ENCODE data around the gene KAZN.

DNA sequence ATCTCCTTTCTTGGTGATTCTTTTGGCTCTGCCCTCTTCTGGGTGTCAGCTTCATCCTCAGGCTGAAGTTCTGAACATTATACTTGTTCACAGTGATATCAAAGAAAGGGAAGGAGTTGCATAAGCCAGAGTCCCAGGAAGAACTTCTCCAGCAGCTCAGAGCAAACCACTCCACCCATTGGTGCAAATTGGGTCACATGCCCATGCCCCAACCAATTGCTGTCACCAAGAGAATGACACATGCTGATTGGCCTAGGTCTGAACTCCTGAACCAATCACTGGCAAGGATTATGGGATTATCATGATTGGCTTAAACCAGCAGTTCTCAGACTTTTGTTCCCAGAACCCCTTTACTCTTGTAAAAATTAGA is 298.6 kb downstream of the KAZN start:
- TF ChIP-seq, protein P1, sequence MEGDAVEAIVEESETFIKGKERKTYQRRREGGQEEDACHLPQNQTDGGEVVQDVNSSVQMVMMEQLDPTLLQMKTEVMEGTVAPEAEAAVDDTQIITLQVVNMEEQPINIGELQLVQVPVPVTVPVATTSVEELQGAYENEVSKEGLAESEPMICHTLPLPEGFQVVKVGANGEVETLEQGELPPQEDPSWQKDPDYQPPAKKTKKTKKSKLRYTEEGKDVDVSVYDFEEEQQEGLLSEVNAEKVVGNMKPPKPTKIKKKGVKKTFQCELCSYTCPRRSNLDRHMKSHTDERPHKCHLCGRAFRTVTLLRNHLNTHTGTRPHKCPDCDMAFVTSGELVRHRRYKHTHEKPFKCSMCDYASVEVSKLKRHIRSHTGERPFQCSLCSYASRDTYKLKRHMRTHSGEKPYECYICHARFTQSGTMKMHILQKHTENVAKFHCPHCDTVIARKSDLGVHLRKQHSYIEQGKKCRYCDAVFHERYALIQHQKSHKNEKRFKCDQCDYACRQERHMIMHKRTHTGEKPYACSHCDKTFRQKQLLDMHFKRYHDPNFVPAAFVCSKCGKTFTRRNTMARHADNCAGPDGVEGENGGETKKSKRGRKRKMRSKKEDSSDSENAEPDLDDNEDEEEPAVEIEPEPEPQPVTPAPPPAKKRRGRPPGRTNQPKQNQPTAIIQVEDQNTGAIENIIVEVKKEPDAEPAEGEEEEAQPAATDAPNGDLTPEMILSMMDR (IDR thresholded peaks at IDR 0.05; ENCODE audit: poor library complexity) = no peak
- no peak for TF ChIP-seq EZH2 (IDR thresholded peaks at IDR 0.05; ENCODE audit: borderline replicate concordance)
